Activated T-cell treated with anti-CD3 and anti-CD28 coated beads, Interleukin-2, amount 50 U/mL, for 1 hour (primary cell): Measurements from ENCODE around the gene SPART.
A peak's percentile ranks its signal among the peaks of the same experiment; 100 is the strongest.

Experiments
- DNase-seq: peaks from one replicate; pipeline ENCODE4 v3.0.0-alpha.2; 2020

The SPART gene, protein sequence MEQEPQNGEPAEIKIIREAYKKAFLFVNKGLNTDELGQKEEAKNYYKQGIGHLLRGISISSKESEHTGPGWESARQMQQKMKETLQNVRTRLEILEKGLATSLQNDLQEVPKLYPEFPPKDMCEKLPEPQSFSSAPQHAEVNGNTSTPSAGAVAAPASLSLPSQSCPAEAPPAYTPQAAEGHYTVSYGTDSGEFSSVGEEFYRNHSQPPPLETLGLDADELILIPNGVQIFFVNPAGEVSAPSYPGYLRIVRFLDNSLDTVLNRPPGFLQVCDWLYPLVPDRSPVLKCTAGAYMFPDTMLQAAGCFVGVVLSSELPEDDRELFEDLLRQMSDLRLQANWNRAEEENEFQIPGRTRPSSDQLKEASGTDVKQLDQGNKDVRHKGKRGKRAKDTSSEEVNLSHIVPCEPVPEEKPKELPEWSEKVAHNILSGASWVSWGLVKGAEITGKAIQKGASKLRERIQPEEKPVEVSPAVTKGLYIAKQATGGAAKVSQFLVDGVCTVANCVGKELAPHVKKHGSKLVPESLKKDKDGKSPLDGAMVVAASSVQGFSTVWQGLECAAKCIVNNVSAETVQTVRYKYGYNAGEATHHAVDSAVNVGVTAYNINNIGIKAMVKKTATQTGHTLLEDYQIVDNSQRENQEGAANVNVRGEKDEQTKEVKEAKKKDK

DNA sequence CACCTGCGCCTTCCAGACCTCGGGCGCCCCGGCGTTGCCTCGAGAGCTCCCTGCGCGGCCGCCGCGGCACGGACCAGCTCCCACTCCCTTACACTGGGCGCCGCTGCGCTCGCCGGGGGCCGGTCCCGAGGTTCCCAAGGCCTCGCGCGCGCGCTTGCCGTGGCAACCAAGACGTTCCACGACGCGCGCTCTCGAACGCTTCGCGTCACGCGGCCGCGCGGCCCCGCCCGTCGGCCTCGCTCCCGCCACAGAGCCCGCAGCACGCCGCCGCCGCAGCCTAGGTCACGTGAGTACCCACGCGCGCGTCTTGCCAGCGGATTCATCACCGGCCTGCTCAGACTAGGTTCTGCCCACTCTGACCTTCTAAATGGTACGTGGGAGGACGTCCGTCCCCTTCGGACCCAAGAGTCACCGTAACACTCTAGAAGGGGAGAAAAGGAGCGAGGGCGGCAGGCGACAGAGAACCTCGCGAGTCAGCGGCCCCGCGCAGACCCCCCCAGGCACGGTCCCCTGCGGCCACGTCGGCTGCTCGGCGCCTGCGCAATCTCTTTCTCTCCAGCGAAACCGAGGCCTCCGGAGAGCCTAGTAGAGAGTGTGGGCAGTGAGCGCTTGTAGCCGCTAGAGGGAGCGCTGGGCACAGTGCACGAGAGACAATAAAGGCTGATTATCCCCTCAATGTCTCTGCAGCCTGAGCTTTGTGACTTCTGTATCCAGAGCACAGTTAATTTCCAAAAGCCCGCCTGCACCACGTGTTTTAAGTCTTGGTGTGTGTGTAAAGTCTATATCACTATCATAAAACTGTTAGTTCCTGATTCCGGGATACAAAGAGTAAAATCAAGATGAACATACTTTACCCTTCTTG, at the start of gene SPART:
Gene SPART (minus strand): TSS at position 173 of the 862 bp plus-strand sequence. CDS start 10,564 bp downstream, outside the sequence.
- DNase-seq = peak; percentile 84

DNA sequence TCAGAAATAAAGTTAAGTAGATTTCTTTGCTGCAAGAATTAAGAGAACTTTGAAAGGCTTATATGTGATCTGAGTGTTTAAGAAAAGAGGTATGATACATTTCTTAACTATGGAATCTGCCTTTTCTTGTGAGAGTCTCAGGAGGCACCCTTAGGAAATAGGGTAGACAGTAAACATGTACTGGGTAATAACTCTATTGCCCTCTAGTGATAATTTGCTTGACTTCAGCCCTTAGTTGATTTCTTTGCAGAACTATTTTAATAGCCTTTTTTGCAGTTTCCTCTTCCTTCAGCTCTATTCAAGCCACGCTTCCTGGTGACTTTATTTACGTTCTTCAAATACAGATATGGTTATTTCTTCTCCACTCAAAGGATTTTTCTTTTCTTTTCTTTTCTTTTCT, 49.1 kb upstream of the SPART start:
- no peak for DNase-seq

DNA sequence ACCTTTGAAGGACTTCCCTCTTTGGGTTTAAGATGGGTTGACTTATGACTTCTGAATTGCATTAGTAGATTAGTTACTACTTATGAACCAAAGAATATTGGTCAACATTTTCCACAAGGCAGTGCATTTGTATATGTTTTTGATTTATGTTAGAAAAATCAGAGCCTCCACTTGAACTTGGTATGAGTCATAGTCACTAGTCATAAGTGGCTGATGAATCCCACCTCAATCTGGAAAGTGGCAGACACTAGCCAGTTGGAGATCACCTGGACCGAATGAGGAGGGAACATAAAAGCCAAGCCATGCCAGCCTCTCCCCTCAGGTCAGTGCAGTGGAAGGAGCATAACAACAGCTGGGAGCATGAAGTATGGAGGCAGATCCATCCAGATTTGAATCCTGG, 39.3 kb upstream of the SPART start:
- DNase-seq = no peak

DNA sequence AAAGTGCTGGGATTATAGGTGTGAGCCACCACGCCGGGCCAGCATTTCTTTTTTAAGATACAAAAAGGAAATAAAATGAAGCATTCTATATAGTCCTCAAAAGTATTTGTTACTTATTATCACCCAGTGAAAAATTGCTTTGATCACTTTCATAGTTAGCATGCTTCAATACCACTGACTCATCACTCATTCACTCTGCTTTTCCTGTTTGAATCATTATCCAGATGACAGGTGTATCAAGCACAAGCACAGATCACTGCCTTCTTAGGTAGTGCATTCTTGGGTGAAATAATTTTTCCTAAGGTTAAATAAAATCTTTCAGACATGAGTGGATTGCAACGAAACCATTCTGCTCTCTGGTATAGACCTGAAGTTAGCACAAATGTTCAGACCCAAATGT, 35.8 kb upstream of the SPART start:
- no peak for DNase-seq

GRCh38 chr13:36377826-36378468, 31.8 kb upstream of the SPART start:
- no peak for DNase-seq

DNA sequence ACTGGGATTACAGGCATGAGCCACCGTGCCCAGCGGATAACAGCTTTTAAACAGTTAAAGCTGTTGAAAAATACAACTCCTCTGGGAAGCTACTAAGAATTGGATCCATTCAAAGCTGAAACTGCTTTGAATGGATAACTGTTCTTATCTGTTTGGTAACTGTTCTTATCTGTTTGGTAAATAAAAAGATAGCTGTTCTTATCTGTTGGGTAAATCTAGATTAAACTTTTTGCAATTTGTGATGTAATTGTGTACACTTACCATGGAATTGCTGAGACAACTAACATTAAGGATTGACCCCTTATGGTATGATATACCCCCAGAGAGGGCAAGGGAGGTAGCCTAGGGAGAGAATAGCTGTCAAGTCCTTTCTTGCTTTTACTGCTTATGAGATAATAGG, 27.9 kb upstream of the SPART start:
- no peak for DNase-seq

- DNase-seq = no peak
Observed at GRCh38 chr13:36371185-36371584, 25.0 kb upstream of the SPART start.

DNA sequence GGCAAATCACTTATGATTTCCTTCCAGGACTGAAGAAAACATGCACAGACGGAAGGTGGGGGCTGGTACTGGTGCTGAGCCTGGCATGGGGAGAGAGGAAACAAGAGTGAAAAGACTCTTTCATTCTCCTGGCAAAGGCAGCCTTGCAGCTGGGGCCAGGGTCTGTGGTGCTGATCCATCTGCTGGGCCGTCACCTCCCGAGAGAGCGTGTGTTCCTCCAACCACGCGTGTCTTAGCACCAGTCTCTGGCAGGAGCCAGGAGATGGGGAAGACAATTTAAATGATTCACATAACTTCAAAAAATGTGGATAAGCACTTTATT, 23.9 kb upstream of the SPART start:
- DNase-seq = no peak

- no peak for DNase-seq
Observed at GRCh38 chr13:36369268-36370107, 23.3 kb upstream of the SPART start.

DNA sequence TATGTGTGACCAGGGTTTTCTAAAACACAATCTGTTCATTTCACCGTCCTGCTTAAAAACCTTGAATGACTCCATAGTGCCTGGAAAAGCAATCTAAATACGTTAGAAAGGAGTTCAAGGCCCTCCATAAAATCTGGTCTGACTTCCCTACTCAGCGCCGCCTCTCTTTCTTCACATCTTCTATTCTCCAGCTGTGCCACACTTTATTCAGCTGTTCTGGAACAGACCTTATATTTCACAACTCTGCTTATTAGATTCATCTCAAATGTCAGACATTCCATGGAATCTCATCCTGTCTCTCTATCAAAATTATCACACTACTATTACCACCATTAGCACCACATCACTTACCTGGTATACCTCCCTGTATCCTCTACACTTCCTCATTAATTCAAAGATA, 19.8 kb upstream of the SPART start:
- no peak for DNase-seq

GRCh38 chr13:36363366-36363863, 17.2 kb upstream of the SPART start:
- no peak for DNase-seq

DNA sequence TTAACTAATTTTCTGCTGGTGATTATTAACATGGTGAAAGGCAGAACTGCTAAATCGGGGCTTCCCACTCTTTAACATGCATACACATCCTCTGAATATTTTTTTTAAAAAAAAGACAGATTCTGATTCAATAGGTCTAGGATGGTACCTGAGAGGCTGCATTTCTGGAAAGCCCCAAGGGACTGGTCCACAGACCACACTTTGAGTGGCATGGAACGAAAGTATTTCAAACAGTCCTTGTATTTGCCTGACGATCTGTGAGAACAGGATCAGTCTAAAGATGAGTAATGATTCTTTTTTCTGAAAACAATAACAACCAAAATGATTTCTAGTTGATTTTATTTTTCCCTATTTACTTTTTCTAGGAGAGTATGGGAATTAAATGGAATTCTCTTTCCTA, 16.7 kb upstream of the SPART start:
- no peak for DNase-seq

GRCh38 chr13:36362251-36362650, 16.1 kb upstream of the SPART start:
- DNase-seq = no peak

- no peak for DNase-seq
Observed at GRCh38 chr13:36360903-36361302, 14.7 kb upstream of the SPART start.

DNA sequence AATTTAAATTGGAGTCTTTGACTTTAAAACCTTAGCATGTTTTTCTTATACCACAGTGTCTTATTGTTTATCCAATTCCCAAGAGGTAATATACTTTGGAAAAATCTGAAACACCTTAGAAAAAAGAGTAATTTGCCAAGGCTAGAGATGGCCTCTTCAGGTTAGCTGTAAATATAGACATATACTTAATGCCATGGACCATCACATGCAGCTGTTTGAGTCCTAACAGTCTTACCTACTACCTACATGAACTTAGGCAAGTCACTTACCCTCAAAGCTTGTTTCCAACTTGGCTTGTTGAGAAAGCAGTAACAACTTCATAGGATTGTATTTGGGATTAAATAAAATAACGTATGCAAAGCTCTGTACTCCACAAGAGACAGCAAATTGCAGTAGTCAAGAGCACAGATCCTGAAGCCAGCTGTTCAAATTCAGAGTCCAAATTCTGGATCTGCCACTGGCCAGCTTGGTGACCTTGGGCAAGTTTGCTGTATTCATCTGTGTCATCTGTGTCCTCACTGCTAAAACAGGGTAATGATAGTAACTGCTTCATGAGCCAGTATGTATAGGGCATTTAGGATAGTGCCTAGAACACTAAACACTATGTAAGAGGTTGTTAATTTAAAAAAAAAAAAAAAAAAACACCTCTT, 13.2 kb upstream of the SPART start:
- no peak for DNase-seq

GRCh38 chr13:36358175-36358718, 12.1 kb upstream of the SPART start:
- no peak for DNase-seq

DNA sequence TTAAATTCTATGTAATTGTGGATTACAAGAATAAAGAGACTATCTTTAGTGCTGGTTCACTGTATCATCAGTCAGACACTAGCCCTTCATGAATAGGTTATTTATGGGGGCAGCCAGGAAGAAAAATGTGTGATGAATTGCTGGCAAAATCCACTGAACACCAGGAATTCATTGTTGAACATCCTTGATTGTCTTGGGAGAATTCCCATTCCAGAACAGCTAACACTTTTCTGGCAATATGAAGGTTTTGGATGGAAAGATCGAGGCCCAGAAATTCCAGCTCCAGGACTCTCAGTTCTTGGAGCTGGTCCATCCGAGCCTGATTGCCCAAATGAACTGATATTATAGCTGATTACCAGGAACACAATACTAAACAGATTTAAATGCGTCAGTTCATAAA, 11.5 kb upstream of the SPART start:
- DNase-seq = no peak

- no peak for DNase-seq
Observed at GRCh38 chr13:36357231-36357630, 11.0 kb upstream of the SPART start.

DNA sequence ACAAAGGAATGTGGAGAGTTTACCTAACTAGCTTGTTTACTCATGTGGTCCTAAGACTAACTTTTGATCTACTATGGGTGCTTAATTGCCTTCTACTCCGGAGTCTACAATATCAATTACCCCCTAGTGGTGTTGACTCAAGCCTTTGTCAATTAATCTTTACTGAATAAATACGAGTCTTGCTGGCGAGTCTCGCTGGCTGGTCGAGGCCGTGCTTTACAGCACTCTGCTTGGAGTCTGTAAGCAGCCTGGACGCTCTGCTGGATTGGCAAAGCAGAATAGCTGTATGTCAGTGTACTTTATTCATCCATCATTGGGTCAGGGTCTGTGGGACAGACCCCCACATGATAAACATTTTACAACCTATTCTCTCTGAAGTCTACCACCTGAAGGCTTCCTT, 9.9 kb upstream of the SPART start:
- no peak for DNase-seq

DNA sequence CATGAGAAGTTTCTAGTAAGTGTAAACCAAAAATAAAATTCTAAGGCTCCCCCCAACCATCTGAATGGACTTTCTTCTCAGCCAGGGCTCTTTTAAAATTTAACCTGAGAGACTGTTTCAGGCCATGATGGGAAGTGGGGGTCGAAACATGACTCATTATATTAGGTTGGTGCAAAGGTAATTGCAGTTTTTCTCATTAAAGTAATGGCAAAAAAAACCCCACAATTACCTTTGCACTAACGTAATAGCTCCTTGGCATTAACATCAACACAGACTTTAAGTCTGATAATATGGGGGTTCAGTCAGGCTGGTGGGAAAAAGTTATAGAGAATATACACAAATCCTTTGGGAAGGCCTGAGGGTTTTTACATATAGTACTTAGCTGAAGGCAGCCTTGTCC, 9.4 kb upstream of the SPART start:
- DNase-seq = no peak
